Measurements from ENCODE around the gene RGMA. TPM values are rescaled to one million over a fixed set of nuclear protein-coding genes. Genes with fewer than 3 reads are reported as not detected.

The RGMA gene
- total RNA-seq, 2 experiments from 2014 or later: not detected

DNA sequence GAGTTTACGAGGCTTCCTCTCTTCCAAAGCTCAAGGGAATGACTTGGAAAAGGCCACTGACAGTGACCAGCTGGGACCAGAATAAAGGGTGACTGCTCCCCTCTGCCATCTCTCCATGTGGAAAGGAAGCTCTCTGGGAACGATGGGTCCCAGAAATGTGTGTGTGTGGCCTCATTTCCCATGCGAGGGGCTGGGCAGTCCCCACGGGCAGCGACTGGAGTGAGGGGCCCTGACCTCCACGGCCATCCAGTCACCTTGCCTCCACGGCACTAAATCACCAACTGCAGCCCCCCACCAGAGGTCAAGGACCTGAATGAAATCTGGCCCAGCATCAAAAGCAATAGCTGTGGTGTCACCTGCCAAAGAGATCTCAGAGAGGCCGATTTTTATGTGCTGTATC, 29.6 kb downstream of the RGMA start:
- TF ChIP-seq, protein P1, sequence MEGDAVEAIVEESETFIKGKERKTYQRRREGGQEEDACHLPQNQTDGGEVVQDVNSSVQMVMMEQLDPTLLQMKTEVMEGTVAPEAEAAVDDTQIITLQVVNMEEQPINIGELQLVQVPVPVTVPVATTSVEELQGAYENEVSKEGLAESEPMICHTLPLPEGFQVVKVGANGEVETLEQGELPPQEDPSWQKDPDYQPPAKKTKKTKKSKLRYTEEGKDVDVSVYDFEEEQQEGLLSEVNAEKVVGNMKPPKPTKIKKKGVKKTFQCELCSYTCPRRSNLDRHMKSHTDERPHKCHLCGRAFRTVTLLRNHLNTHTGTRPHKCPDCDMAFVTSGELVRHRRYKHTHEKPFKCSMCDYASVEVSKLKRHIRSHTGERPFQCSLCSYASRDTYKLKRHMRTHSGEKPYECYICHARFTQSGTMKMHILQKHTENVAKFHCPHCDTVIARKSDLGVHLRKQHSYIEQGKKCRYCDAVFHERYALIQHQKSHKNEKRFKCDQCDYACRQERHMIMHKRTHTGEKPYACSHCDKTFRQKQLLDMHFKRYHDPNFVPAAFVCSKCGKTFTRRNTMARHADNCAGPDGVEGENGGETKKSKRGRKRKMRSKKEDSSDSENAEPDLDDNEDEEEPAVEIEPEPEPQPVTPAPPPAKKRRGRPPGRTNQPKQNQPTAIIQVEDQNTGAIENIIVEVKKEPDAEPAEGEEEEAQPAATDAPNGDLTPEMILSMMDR (IDR thresholded peaks at IDR 0.05): no peak
- peaks cover 2% of the 10 kb centered on the region for H3K4me1 Mint-ChIP-seq (ENCODE audit: low read depth)
- no peak overlapping the region for H3K27ac Mint-ChIP-seq
- no peak overlapping the region for H3K4me3 Mint-ChIP-seq
- peaks cover 7% of the 10 kb centered on the region for H3K27me3 Mint-ChIP-seq
- CTCF ChIA-PET: interaction anchor here (2.2 to 3.1 kb wide), 3 partner anchors 23 to 1060 kb away, joined by 7 to 16 read pairs (median 11); partner anchors contain the start of gene RGMA
- POLR2A ChIA-PET: interaction anchor here (0.6 kb wide), 1 partner anchor 948 kb away, joined by 3 read pairs; no protein-coding TSS in a partner anchor
- DNase-seq (no peak), ATAC-seq (no peak)
- H3K36me3 Mint-ChIP-seq (ENCODE audit: low read depth): no peaks in the 10 kb centered on the region
- H3K9me3 Mint-ChIP-seq: no peaks in the 10 kb centered on the region
- intact Hi-C loops (cut with micrococcal nuclease): no loop called here

GRCh38 chr15:93058904-93059427, 30.0 kb downstream of the RGMA start:
- Mint-ChIP-seq H3K4me1 (ENCODE audit: low read depth) (peaks cover 2% of the 10 kb centered on the region), H3K9me3 (no peaks in the 10 kb centered on the region), H3K27me3 (peaks cover 7% of the 10 kb centered on the region), H3K36me3 (ENCODE audit: low read depth) (no peaks in the 10 kb centered on the region), H3K4me3 (no peak overlapping the region), H3K27ac (no peak overlapping the region)
- CTCF ChIA-PET: interaction anchor here (2.2 to 3.1 kb wide), 3 partner anchors 23 to 1061 kb away, joined by 7 to 16 read pairs (median 11); partner anchors contain the start of gene RGMA
- no peak for ATAC-seq
- POLR2A ChIA-PET: no interaction called here
- TF ChIP-seq, protein P1 (IDR thresholded peaks at IDR 0.05): no peak
- no peak for DNase-seq
- intact Hi-C loops (cut with micrococcal nuclease): no loop called here

DNA sequence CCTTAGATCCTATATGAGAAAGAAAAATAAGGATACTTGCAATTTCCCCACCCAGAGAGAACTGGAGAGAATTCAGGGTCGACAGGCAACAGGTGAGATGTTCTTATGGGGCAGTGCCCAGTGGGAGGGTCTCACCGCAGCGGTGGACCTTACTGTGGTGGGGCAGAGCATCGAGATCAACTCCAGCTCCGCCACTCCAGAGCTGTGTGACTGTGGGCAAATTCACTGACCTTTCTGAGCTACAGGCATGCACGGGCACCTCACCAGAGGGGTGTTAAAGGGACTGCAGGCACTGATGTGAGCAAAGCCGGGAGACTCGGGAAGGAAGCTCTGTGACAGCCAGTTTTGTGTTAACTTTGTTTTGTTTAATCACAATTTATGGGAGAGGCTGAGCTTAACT, 30.9 kb downstream of the RGMA start:
- Mint-ChIP-seq H3K36me3 (ENCODE audit: low read depth) (no peaks in the 10 kb centered on the region), H3K27ac (no peak overlapping the region), H3K4me1 (ENCODE audit: low read depth) (peaks cover 2% of the 10 kb centered on the region), H3K4me3 (no peak overlapping the region), H3K9me3 (no peaks in the 10 kb centered on the region), H3K27me3 (peaks cover 4% of the 10 kb centered on the region)
- CTCF ChIA-PET: interaction anchor here (2.4 to 3.1 kb wide), 2 partner anchors 22 to 30 kb away, joined by 11 to 16 read pairs; partner anchors contain the start of gene RGMA
- POLR2A ChIA-PET: no interaction called here
- ATAC-seq (no peak), DNase-seq (no peak)
- intact Hi-C loops (cut with micrococcal nuclease): no loop called here
- TF ChIP-seq, protein P1 (IDR thresholded peaks at IDR 0.05): no peak

DNA sequence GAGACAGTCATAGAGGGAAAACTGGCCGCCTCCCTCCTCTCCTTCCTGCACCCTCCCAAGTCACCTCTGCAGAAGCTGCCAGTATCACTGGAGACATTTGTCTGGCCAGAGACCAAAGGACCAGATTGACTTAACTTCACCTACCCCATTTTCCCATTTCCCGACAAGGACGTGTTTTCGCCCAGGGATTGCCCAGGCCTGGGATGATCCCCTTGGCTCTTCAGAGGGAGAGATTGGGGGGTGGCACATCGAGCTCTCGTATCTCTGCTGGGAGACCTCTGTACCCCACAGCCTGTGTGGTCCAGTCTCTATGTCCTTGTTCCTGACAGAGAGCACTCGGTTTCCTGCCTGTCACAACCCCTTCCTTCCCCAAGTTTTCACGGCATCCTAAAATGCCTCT, 31.4 kb downstream of the RGMA start:
- ChIA-PET POLR2A (no interaction called here), CTCF (interaction anchor here (2.4 kb wide), 1 partner anchor 30 kb away, joined by 16 read pairs; the partner anchor contains the start of gene RGMA)
- intact Hi-C loops (cut with micrococcal nuclease): no loop called here
- ATAC-seq (no peak), DNase-seq (no peak)
- TF ChIP-seq, protein P1 (IDR thresholded peaks at IDR 0.05): no peak
- no peaks in the 10 kb centered on the region for H3K9me3 Mint-ChIP-seq
- peaks cover 2% of the 10 kb centered on the region for H3K4me1 Mint-ChIP-seq (ENCODE audit: low read depth)
- peaks cover 2% of the 10 kb centered on the region for H3K27me3 Mint-ChIP-seq
- no peak overlapping the region for H3K4me3 Mint-ChIP-seq
- no peaks in the 10 kb centered on the region for H3K36me3 Mint-ChIP-seq (ENCODE audit: low read depth)
- no peak overlapping the region for H3K27ac Mint-ChIP-seq

DNA sequence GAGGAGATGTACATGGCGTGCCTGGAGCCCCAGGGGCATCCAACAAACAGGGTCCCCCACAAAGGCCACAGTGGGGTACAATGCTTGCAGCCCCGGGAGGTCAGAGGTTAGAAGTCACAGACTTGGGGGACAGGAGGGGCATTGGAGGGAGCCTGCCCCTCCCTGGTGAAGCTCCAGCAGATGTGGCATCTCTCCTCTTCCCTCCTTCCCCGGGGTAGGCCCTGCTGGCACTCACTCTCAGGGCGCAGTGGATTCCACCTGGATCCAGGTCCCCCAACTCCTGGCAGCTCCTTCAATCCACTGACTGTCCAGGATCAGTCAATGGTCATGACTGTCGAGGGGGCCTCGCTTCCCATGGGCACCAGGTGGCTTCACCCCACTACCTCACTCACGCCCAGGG, 32.2 kb downstream of the RGMA start:
- TF ChIP-seq, protein P1 (IDR thresholded peaks at IDR 0.05): no peak
- DNase-seq: no peak
- CTCF ChIA-PET: interaction anchor here (1.0 kb wide), 1 partner anchor 342 kb away, joined by 3 read pairs; no protein-coding TSS in a partner anchor

More for the DNA sequence above, 32.2 kb downstream of the RGMA start:
- intact Hi-C loops (cut with micrococcal nuclease): no loop called here
- Mint-ChIP-seq H3K27me3 (no peaks in the 10 kb centered on the region), H3K36me3 (ENCODE audit: low read depth) (no peaks in the 10 kb centered on the region), H3K4me3 (no peak overlapping the region), H3K27ac (no peak overlapping the region), H3K9me3 (no peaks in the 10 kb centered on the region), H3K4me1 (ENCODE audit: low read depth) (peaks cover 2% of the 10 kb centered on the region)
- POLR2A ChIA-PET: no interaction called here
- no peak for ATAC-seq

All from activated CD8-positive, alpha-beta T cell treated with anti-CD3 and anti-CD28 coated beads for 36 hours (primary cell).